Endothelial cell of umbilical vein (primary cell): ENCODE measurements around the gene ITGA1. TPM values are rescaled to one million over a fixed set of nuclear protein-coding genes. Genes with fewer than 3 reads are reported as not detected.

Source experiments
- BruUV-seq: library from RNA; stranded (reverse); fragments of 400-500 nt; replicated peaks from 2 replicates; lab custom pipeline; 2021; lab: Mats Ljungman, UMichigan
- CTCF ChIA-PET: fragments of 300-600, 350-600 bp; sonication (Branson Sonifier 250); formaldehyde crosslinking; loops from one replicate; lab custom pipeline; 2021; ENCODE audit warnings: antibody characterized with exemption, inconsistent platforms; lab: Charles Lee
- POLR2A ChIA-PET: fragments of 300-600, 350-600 bp; sonication (Branson Sonifier 250); formaldehyde crosslinking; loops from one replicate; lab custom pipeline; 2021; ENCODE audit warnings: antibody characterized with exemption, inconsistent platforms; lab: Charles Lee
- DNase-seq: peaks from one replicate; pipeline ENCODE4 v3.0.0-alpha.2; 2011; ENCODE audit warnings: low read depth, low spot score
- FAIRE-seq: peaks from 2 replicates; lab custom pipeline; 2011; peaks lifted over from hg19 to GRCh38; lab: Jason Lieb, UNC
- H2AFZ ChIP-seq: 2 replicates; pipeline ENCODE4 v1.6.0; 2012; ENCODE audit warnings: low read depth, low read length, control low read depth, inconsistent platforms
- H3K27ac ChIP-seq: 2 replicates; pipeline ENCODE4 v1.5.1; 2011; ENCODE audit warnings: low read depth, mild to moderate bottlenecking, control low read depth, low read length, moderate library complexity; ENCODE audit not compliant: insufficient read depth
- H3K27me3 ChIP-seq, 2 experiments: 2 replicates each; pipeline versions ENCODE4 v1.6.0 to v1.6.1; 2011; ENCODE audit warnings: low read length in 2 of 2, mixed read lengths in 1 of 2; ENCODE audit not compliant: control insufficient read depth in 2 of 2, insufficient read depth in 2 of 2
- H3K36me3 ChIP-seq, 2 experiments: 2 replicates in 1 of 2; 3 replicates in 1 of 2; pipeline ENCODE4 v1.5.1; 2011; ENCODE audit warnings: low read length in 2 of 2, mild to moderate bottlenecking in 1 of 2, moderate library complexity in 1 of 2; ENCODE audit not compliant: control insufficient read depth in 2 of 2, insufficient read depth in 2 of 2; ENCODE audit errors: extremely low read depth in 1 of 2
- H3K4me1 ChIP-seq: 3 replicates; pipeline ENCODE4 v1.5.1; 2011; ENCODE audit warnings: mild to moderate bottlenecking, low read length; ENCODE audit not compliant: control insufficient read depth, insufficient read depth; ENCODE audit errors: extremely low read depth
- H3K4me2 ChIP-seq: 2 replicates; pipeline ENCODE4 v1.6.1; 2011; ENCODE audit warnings: low read length, control low read depth, mixed read lengths; ENCODE audit not compliant: insufficient read depth
- H3K4me3 ChIP-seq, 3 experiments: fragments of 200-600 bp in 1 of 3; sonication (generic), shearing (Covaris generic) in 1 of 3; replicated peaks in 1 of 3; 2 replicates each; pipeline ENCODE4 v1.5.1; 2011 to 2016; ENCODE audit warnings: control low read depth in 3 of 3, low read length in 3 of 3, mild to moderate bottlenecking in 2 of 3, inconsistent platforms in 1 of 3, low read depth in 1 of 3, moderate library complexity in 1 of 3; ENCODE audit not compliant: insufficient read depth in 1 of 3
- H3K79me2 ChIP-seq: 2 replicates; pipeline ENCODE4 v1.6.0; 2012; ENCODE audit warnings: low read length, inconsistent platforms; ENCODE audit not compliant: control insufficient read depth, insufficient read depth
- H3K9ac ChIP-seq: replicated peaks from 2 replicates; pipeline ENCODE3; 2011; ENCODE audit warnings: low read length, control low read depth; ENCODE audit not compliant: insufficient read depth; ENCODE audit errors: extremely low read depth
- H3K9me1 ChIP-seq: replicated peaks from 3 replicates; pipeline ENCODE4 v1.6.0; 2011; ENCODE audit warnings: mild to moderate bottlenecking, low read length; ENCODE audit not compliant: control insufficient read depth, insufficient read depth; ENCODE audit errors: extremely low read depth
- H3K9me3 ChIP-seq: replicated peaks from 2 replicates; pipeline ENCODE4 v1.5.1; 2012; ENCODE audit warnings: low read length, inconsistent platforms; ENCODE audit not compliant: control insufficient read depth, insufficient read depth
- H4K20me1 ChIP-seq: replicated peaks from 2 replicates; pipeline ENCODE3; 2011; ENCODE audit warnings: mild to moderate bottlenecking, low read length; ENCODE audit not compliant: control insufficient read depth, insufficient read depth; ENCODE audit errors: extremely low read depth
- CTCF ChIP-seq, 2 donors: IDR thresholded peaks; 1 replicate in 1 of 2; 2 replicates in 1 of 2; pipeline ENCODE4 v1.5.1; 2011; ENCODE audit warnings: low read length in 2 of 2, mild to moderate bottlenecking in 2 of 2, moderate library complexity in 2 of 2, control low read depth in 1 of 2, inconsistent platforms in 1 of 2, low read depth in 1 of 2; ENCODE audit not compliant: insufficient read depth in 1 of 2; ENCODE audit errors: extremely low read depth in 1 of 2
- EZH2 ChIP-seq: IDR thresholded peaks from 2 replicates; pipeline ENCODE4 v1.6.1; 2012; ENCODE audit warnings: borderline replicate concordance, low read depth, mild to moderate bottlenecking, moderate library complexity, low read length, inconsistent platforms; ENCODE audit not compliant: severe bottlenecking
- FOS ChIP-seq: IDR thresholded peaks from 2 replicates; pipeline ENCODE4 v1.6.1; 2011; ENCODE audit warnings: mild to moderate bottlenecking, low read length, moderate library complexity, borderline replicate concordance; ENCODE audit not compliant: insufficient read depth
- GATA2 ChIP-seq: IDR thresholded peaks from 2 replicates; pipeline ENCODE4 v1.7.0; 2011; ENCODE audit warnings: low read depth, mild to moderate bottlenecking, moderate library complexity, mixed read lengths, low read length; ENCODE audit not compliant: insufficient read length, insufficient read depth
- JUN ChIP-seq: IDR thresholded peaks from 2 replicates; pipeline ENCODE4 v1.6.1; 2011; ENCODE audit warnings: borderline replicate concordance, low read depth; ENCODE audit not compliant: insufficient read length, insufficient read depth
- MAX ChIP-seq: IDR thresholded peaks from 2 replicates; pipeline ENCODE4 v1.6.1; 2011; ENCODE audit not compliant: insufficient read depth, insufficient read length
- MYC ChIP-seq: IDR thresholded peaks from one replicate; pipeline ENCODE4 v1.6.1; 2011; ENCODE audit warnings: mild to moderate bottlenecking, low read depth, low read length
- POLR2AphosphoS5 ChIP-seq: IDR thresholded peaks from 2 replicates; pipeline ENCODE4 v1.6.1; 2012; ENCODE audit warnings: low read depth, mild to moderate bottlenecking, control low read depth, low read length, moderate library complexity; ENCODE audit not compliant: insufficient read depth
- dilution Hi-C: fragments of 300-500 bp; cut with MboI; formaldehyde crosslinking; loops from one replicate; pipeline ENCODE4 v1.15.0; 2019; ENCODE audit warnings: low sequenced_read_pairs; ENCODE audit not compliant: extremely low pct_ligation_motif_present
- intact Hi-C: fragments of 100-400 bp; cut with micrococcal nuclease; formaldehyde crosslinking; loops from one replicate; pipeline ENCODE4 v1.10.0; 2022
- polyA plus RNA-seq, 4 experiments: library from polyadenylated mRNA; depleted of rRNA in 3 of 4; stranded (reverse) in 3 of 4; unstranded in 1 of 4; fragments of >200 nt; gene quantifications; 2 replicates each; pipeline versions ENCODE4 v1.2.1 to v1.2.3, GENCODE V29; 2011 to 2012; ENCODE audit warnings: missing spikeins in 1 of 4
- total RNA-seq: library from RNA; stranded (reverse); gene quantifications from 2 replicates; pipeline ENCODE4 v1.2.3, GENCODE V29; 2021

ITGA1 gene
- total and polyA plus RNA-seq, 2 donors (not counting 3 experiments of a cell fraction or from before 2014, with no cell fraction given), result 0.65 to 1.9 TPM

GRCh38 chr5:52895572-52896413 lies 108.1 kb downstream of the ITGA1 start:
- H3K9me3 ChIP-seq, result no peaks in the 10 kb centered on the region
- CTCF ChIA-PET, result interaction anchor here (1.0 kb wide), 1 partner anchor 9 kb away, joined by 3 read pairs; no protein-coding TSS in a partner anchor
- intact Hi-C loops, result no loop called here
- DNase-seq, result no peak
- no peaks in the 10 kb centered on the region for H3K36me3 ChIP-seq
- H3K79me2 ChIP-seq, result no peaks in the 10 kb centered on the region
- H2AFZ ChIP-seq, result no peak overlapping the region
- no peak overlapping the region for H3K9ac ChIP-seq
- no peaks in the 10 kb centered on the region for H3K9me1 ChIP-seq
- TF ChIP-seq JUN, result no peak
- TF ChIP-seq POLR2AphosphoS5, result no peak
- no peak for TF ChIP-seq MAX
- TF ChIP-seq MYC, result no peak
- no peak for TF ChIP-seq FOS
- TF ChIP-seq GATA2, result no peak
- no peak for TF ChIP-seq EZH2
- TF ChIP-seq CTCF (IDR thresholded peaks at IDR 0.05; ENCODE audit: extremely low read depth in 1 of 2, insufficient read depth in 1 of 2, low read depth in 1 of 2, low read length in 2 of 2), result no peak
- POLR2A ChIA-PET, result no interaction called here
- H4K20me1 ChIP-seq, result no peaks in the 10 kb centered on the region
- no TSS peak for BruUV-seq
- H3K4me2 ChIP-seq, result no peak overlapping the region
- H3K4me1 ChIP-seq, result peaks cover 5% of the 10 kb centered on the region
- H3K4me3 ChIP-seq, result no peak overlapping the region
- no peaks in the 10 kb centered on the region for H3K27me3 ChIP-seq
- no peak overlapping the region for H3K27ac ChIP-seq
- FAIRE-seq, result no peak
- dilution Hi-C loops, result no loop called here
